Measurements from ENCODE around the gene PXMP4. TPM values are rescaled to one million over a fixed set of nuclear protein-coding genes. Genes with fewer than 3 reads are reported as not detected.

Gene PXMP4
- total RNA-seq, 1 donor from 2014 or later = 2.1 TPM

- TF ChIP-seq CTCF (conservative IDR thresholded peaks at IDR 0.05; ENCODE audit: low read depth, low read length) = no peak
- no peak for DNase-seq (ENCODE audit: low read depth)
- H3K4me3 ChIP-seq (ENCODE audit: low read depth, low read length) = no peak overlapping the region
Measured at GRCh38 chr20:33696448-33696847, 23.7 kb downstream of the PXMP4 start.

- no peak overlapping the region for H3K4me3 ChIP-seq (ENCODE audit: low read depth, low read length)
- no peak for DNase-seq (ENCODE audit: low read depth)
- no peak for TF ChIP-seq CTCF (conservative IDR thresholded peaks at IDR 0.05; ENCODE audit: low read depth, low read length)
Measured at GRCh38 chr20:33694639-33695012, 25.5 kb downstream of the PXMP4 start.

- no peak for TF ChIP-seq CTCF (conservative IDR thresholded peaks at IDR 0.05; ENCODE audit: low read depth, low read length)
- H3K4me3 ChIP-seq (ENCODE audit: low read depth, low read length) = no peak overlapping the region
- no peak for DNase-seq (ENCODE audit: low read depth)
Measured at GRCh38 chr20:33693741-33694638, 26.1 kb downstream of the PXMP4 start.

- no peak overlapping the region for H3K4me3 ChIP-seq (ENCODE audit: low read depth, low read length)
- no peak for DNase-seq (ENCODE audit: low read depth)
- no peak for TF ChIP-seq CTCF (conservative IDR thresholded peaks at IDR 0.05; ENCODE audit: low read depth, low read length)
Measured at GRCh38 chr20:33693289-33693688, 26.8 kb downstream of the PXMP4 start.

- no peak overlapping the region for H3K4me3 ChIP-seq (ENCODE audit: low read depth, low read length)
- no peak for TF ChIP-seq CTCF (conservative IDR thresholded peaks at IDR 0.05; ENCODE audit: low read depth, low read length)
- DNase-seq (ENCODE audit: low read depth) = no peak
Measured at GRCh38 chr20:33689973-33690372, 30.1 kb downstream of the PXMP4 start.

- H3K4me3 ChIP-seq (ENCODE audit: low read depth, low read length) = no peak overlapping the region
- no peak for DNase-seq (ENCODE audit: low read depth)
- no peak for TF ChIP-seq CTCF (conservative IDR thresholded peaks at IDR 0.05; ENCODE audit: low read depth, low read length)
Measured at GRCh38 chr20:33689493-33689892, 30.6 kb downstream of the PXMP4 start.

- TF ChIP-seq CTCF (conservative IDR thresholded peaks at IDR 0.05; ENCODE audit: low read depth, low read length) = no peak
Measured at GRCh38 chr20:33688938-33689424, 31.1 kb downstream of the PXMP4 start.

More at GRCh38 chr20:33688938-33689424, 31.1 kb downstream of the PXMP4 start:
- H3K4me3 ChIP-seq (ENCODE audit: low read depth, low read length) = no peak overlapping the region
- no peak for DNase-seq (ENCODE audit: low read depth)
